Thyroid gland (tissue), 4 donors: Measurements from ENCODE around the gene CD300C. TPM values are rescaled to one million over a fixed set of nuclear protein-coding genes. Genes with fewer than 3 reads are reported as not detected.
A peak's percentile ranks its signal among the peaks of the same experiment; 100 is the strongest.

Experiments used
- DNase-seq, 2 donors: peaks; one replicate each; pipeline ENCODE4 v3.0.0-alpha.2; 2019
- H3K27ac ChIP-seq, 3 donors: fragments of 200-600 bp; sonication (generic); 1 replicate in 2 of 3; 2 replicates in 1 of 3; pipeline ENCODE4 v1.5.1; 2016 to 2019; ENCODE audit warnings: mild to moderate bottlenecking in 1 of 3, moderate library complexity in 1 of 3
- H3K27me3 ChIP-seq: fragments of 200-600 bp; sonication (generic); one replicate; pipeline ENCODE4 v1.5.1; 2019
- H3K36me3 ChIP-seq, 2 donors: fragments of 200-600 bp; sonication (generic); one replicate each; pipeline ENCODE4 v1.5.1; 2016 to 2019
- H3K4me1 ChIP-seq, 2 donors: fragments of 200-600 bp; sonication (generic); one replicate each; pipeline ENCODE4 v1.5.1; 2017 to 2019
- H3K4me3 ChIP-seq, 3 donors: fragments of 200-600 bp; sonication (generic); replicated peaks in 1 of 3; 1 replicate in 2 of 3; 2 replicates in 1 of 3; pipeline ENCODE4 v1.5.1; 2016; ENCODE audit warnings: mild to moderate bottlenecking in 1 of 3
- H3K9me3 ChIP-seq: fragments of 200-600 bp; sonication (generic); one replicate; pipeline ENCODE4 v1.5.1; 2017
- POLR2A ChIP-seq, 2 donors: fragments of 450-650 bp; IDR thresholded peaks; one replicate each; pipeline ENCODE4 v1.6.1; 2017; ENCODE audit warnings: antibody characterized with exemption in 2 of 2, mild to moderate bottlenecking in 2 of 2, moderate library complexity in 1 of 2
- WGBS, 2 donors: methylation state at CpG; one replicate each; pipeline ENCODE4 v1.1.5; 2017; 5-methylcytosine and 5-hydroxymethylcytosine counted together
- intact Hi-C: fragments of 100-400 bp; cut with DNase I; formaldehyde crosslinking; loops from one replicate; pipeline ENCODE4 v1.15.1; 2023
- total RNA-seq, 4 donors: library from RNA; depleted of rRNA; stranded (reverse); fragments of >200 nt; gene quantifications; one replicate each; pipeline ENCODE4 v1.2.3, GENCODE V29; 2016
- TF ChIP-seq, protein P1 (sequence below), 6 experiments: fragments of 200-600 bp in 3 of 6; fragments of 450-650 bp in 3 of 6; sonication (generic) in 3 of 6; IDR thresholded peaks; one replicate each; pipeline ENCODE4 v1.5.1; 2016 to 2019; ENCODE audit warnings: antibody characterized with exemption in 6 of 6, mild to moderate bottlenecking in 2 of 6, inconsistent platforms in 1 of 6, moderate library complexity in 1 of 6

The CD300C gene
- total RNA-seq, 4 donors from 2014 or later: 0.45 to 1.2 (median 1.1) TPM; not detected in 1

- Histone ChIP-seq H3K36me3 (no peaks in the 10 kb centered on the region), H3K9me3 (no peaks in the 10 kb centered on the region), H3K27ac (no peak overlapping the region), H3K4me1 (peaks cover 8 to 10% of the 10 kb centered on the region in 2 donors), H3K27me3 (no peaks in the 10 kb centered on the region), H3K4me3 (no peak overlapping the region)
- WGBS, 2 donors: 83 to 84% methylated on average over 6 of the region's 6 CpGs
- no peak for DNase-seq
- intact Hi-C loops: no loop called here
- TF ChIP-seq, protein P1, sequence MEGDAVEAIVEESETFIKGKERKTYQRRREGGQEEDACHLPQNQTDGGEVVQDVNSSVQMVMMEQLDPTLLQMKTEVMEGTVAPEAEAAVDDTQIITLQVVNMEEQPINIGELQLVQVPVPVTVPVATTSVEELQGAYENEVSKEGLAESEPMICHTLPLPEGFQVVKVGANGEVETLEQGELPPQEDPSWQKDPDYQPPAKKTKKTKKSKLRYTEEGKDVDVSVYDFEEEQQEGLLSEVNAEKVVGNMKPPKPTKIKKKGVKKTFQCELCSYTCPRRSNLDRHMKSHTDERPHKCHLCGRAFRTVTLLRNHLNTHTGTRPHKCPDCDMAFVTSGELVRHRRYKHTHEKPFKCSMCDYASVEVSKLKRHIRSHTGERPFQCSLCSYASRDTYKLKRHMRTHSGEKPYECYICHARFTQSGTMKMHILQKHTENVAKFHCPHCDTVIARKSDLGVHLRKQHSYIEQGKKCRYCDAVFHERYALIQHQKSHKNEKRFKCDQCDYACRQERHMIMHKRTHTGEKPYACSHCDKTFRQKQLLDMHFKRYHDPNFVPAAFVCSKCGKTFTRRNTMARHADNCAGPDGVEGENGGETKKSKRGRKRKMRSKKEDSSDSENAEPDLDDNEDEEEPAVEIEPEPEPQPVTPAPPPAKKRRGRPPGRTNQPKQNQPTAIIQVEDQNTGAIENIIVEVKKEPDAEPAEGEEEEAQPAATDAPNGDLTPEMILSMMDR (IDR thresholded peaks at IDR 0.05): no peak
Observed at GRCh38 chr17:74502861-74503260, 43.1 kb downstream of the CD300C start.

- H3K27ac ChIP-seq: no peak overlapping the region
- intact Hi-C loops: no loop called here
- no peaks in the 10 kb centered on the region for H3K9me3 ChIP-seq
- H3K4me1 ChIP-seq: peaks cover 8 to 10% of the 10 kb centered on the region in 2 donors
- 84 to 90% methylated on average over 3 of the region's 3 CpGs for WGBS, 2 donors
- TF ChIP-seq POLR2A (IDR thresholded peaks at IDR 0.05): no peak
- TF ChIP-seq, protein P1 (IDR thresholded peaks at IDR 0.05): no peak
- no peak overlapping the region for H3K4me3 ChIP-seq
- no peaks in the 10 kb centered on the region for H3K36me3 ChIP-seq
- no peak for DNase-seq
- no peaks in the 10 kb centered on the region for H3K27me3 ChIP-seq
Observed at GRCh38 chr17:74499992-74500391, 45.9 kb downstream of the CD300C start.

- H3K9me3 ChIP-seq: no peaks in the 10 kb centered on the region
- H3K4me1 ChIP-seq: no peaks in the 10 kb centered on the region
- no peak overlapping the region for H3K27ac ChIP-seq
- no peaks in the 10 kb centered on the region for H3K36me3 ChIP-seq
- TF ChIP-seq, protein P1 (IDR thresholded peaks at IDR 0.05): no peak
- TF ChIP-seq POLR2A (IDR thresholded peaks at IDR 0.05): no peak
- no peaks in the 10 kb centered on the region for H3K27me3 ChIP-seq
- no peak overlapping the region for H3K4me3 ChIP-seq
- no peak for DNase-seq
- 63 to 71% methylated on average over 5 of the region's 5 CpGs for WGBS, 2 donors
- intact Hi-C loops: no loop called here
Observed at GRCh38 chr17:74497471-74497870, 48.4 kb downstream of the CD300C start.

GRCh38 chr17:74493331-74493833 lies 52.5 kb downstream of the CD300C start:
- DNase-seq: peak; percentile 73

DNA sequence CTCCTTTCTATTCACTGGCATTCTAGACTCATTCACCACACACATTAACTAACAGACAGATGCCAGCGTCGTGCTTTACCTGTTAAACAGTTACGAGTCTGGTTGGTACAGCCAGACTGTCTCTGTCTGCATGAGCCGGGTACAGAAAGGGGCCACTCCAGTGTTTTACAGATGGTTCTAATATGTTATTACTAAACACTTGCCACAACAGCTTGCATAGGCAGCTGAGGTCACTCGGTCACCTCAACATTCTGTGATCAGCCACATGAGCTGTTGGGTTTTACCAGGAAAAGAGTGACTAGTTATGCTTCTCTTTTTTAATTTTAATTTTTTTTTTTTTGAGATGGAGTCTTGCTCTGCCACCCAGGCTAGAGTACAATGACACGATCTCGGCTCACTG lies 54.3 kb downstream of the CD300C start:
- no peak for DNase-seq
- H3K4me3 ChIP-seq: no peak overlapping the region
- intact Hi-C loops: no loop called here
- no peak overlapping the region for H3K27ac ChIP-seq
- H3K27me3 ChIP-seq: no peaks in the 10 kb centered on the region
- TF ChIP-seq POLR2A (IDR thresholded peaks at IDR 0.05): no peak
- TF ChIP-seq, protein P1 (IDR thresholded peaks at IDR 0.05): no peak
- no peaks in the 10 kb centered on the region for H3K4me1 ChIP-seq
- 90 to 92% methylated on average over 7 of the region's 7 CpGs for WGBS, 2 donors
- no peaks in the 10 kb centered on the region for H3K36me3 ChIP-seq
- no peaks in the 10 kb centered on the region for H3K9me3 ChIP-seq

More at GRCh38 chr17:74493331-74493833, 52.5 kb downstream of the CD300C start:
- 28 to 34% methylated on average over 10 to 11 of the region's 11 CpGs for WGBS, 2 donors
- intact Hi-C loops: no loop called here
- Histone ChIP-seq H3K4me1 (no peaks in the 10 kb centered on the region), H3K36me3 (no peaks in the 10 kb centered on the region), H3K9me3 (no peaks in the 10 kb centered on the region), H3K4me3 (no peak overlapping the region), H3K27me3 (no peaks in the 10 kb centered on the region), H3K27ac (no peak overlapping the region)
- TF ChIP-seq, protein P1 (IDR thresholded peaks at IDR 0.05): peak; percentile 83 to 90 (median 87)
- no peak for TF ChIP-seq POLR2A (IDR thresholded peaks at IDR 0.05)

Other genes with a start within 250 kb of the CD300C start
- gene KIF19, start 219.9 kb downstream of the CD300C start, total RNA-seq: 1 to 10 TPM in 3 of 4 donors, under 1 TPM in 1; 0.94 to 7.7 (median 2.2) TPM
- under 1 TPM in 2 of 4 donors, not detected in 2; 0.67 to 0.89 TPM for gene BTBD17, start 184.2 kb downstream of the CD300C start, total RNA-seq
- under 1 TPM in 1 of 4 donors, not detected in 3; 0.67 TPM for gene GPR142, start 178.6 kb downstream of the CD300C start, total RNA-seq
- gene GPRC5C, start 114.0 kb downstream of the CD300C start, total RNA-seq: 100 to 1,000 TPM in 3 of 4 donors, 10 to 100 TPM in 1; 73.2 to 194 (median 163) TPM
- gene CD300A, start 79.5 kb downstream of the CD300C start, total RNA-seq: 1 to 10 TPM in 2 of 4 donors, under 1 TPM in 2; 0.78 to 5.8 (median 2.1) TPM
- gene CD300LB, start 14.6 kb downstream of the CD300C start, total RNA-seq: not detected
- not detected for gene CD300H, start 21.4 kb upstream of the CD300C start, total RNA-seq
- not detected for gene CD300LD, start 46.2 kb upstream of the CD300C start, total RNA-seq
- not detected for gene CD300E, start 77.6 kb upstream of the CD300C start, total RNA-seq
- gene CD300LF, start 166.8 kb upstream of the CD300C start, total RNA-seq: not detected
- gene RAB37, start 191.1 kb upstream of the CD300C start, total RNA-seq: 1 to 10 TPM in 1 of 4 donors, under 1 TPM in 3; 0.33 to 1.8 (median 0.39) TPM
- gene NHERF1, start 202.5 kb upstream of the CD300C start, total RNA-seq: 10 to 100 TPM; 21.9 to 63.4 (median 43.8) TPM
- gene NAT9, start 230.2 kb upstream of the CD300C start, total RNA-seq: 10 to 100 TPM; 33.1 to 46.5 (median 41.4) TPM